Measurements from ENCODE around the gene NKD1.

The NKD1 gene

DNA sequence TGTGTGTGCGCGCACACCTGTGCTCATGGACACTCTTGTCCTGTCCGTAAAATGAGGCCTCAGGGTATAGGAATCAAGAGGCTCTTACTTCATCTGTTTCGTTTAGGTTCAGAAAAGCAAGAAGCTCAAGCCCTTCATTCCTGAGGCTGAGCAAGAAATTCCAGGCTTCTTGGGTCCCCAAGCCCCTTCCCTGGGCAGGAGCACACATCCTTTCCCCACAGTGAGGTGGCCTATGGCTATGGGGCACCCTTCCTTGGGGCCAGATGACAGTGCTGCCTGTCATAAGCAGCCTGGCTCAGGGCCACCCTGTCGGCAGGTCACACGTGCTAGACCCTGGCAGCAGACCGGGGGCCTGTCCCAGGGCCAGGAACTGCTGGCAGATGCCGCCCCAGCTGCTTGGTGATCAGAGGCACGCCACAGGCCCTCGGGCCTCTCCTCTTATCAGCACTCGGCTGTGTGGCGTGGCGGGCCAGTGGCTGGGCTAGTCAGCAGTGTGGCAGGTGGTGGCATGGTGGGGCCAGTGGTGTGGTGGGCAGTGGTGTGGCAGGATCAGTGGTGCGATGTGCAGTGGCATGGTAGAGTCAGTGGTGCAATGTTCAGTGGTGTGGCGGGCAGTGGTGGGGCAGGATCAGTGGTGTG lies 50.2 kb downstream of the NKD1 start:
- in situ Hi-C loops (cut with HindIII; ENCODE audit: low sequenced_read_pairs) = no loop called here

DNA sequence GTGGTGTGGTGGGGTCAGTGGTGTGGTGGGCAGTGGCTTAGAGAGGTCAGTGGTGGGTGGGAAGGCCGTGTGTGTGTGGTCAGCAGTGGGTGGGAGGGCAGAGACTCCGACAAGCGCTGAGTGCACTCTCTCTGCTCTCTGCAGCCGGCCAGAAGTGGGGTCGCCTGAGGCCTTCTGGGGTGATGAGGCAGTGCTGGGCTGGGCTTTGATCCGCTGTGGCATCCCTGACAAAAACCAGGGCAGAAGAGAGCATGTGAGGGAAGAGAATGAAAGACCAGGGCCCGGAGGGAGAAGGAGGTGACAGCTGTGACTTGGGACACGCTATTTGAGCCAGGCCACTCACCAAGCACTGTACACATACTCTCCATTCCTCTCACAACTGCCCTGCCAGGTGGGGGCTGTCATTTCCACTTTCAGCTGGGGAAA lies 50.8 kb downstream of the NKD1 start:
- in situ Hi-C loops (cut with HindIII; ENCODE audit: low sequenced_read_pairs) = no loop called here

DNA sequence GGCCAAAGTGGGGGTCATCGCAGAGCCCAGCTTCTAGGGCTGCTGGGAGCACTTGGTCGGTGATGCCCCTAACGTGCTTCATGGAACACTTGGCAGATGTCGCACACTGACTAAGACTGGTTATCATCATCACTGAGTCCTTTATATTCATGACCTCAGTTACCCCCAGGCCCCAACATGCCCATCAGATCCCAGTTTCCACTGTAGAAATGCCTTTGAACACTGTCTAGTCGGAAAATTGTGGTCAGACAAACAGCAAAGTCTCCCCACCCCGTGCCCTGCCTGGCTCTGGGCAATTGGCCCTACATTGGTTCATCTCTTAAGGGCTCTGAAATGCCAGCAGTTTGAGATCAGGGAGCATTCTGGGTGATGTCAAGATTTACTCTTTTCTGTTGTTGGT lies 51.3 kb downstream of the NKD1 start:
- in situ Hi-C loops (cut with HindIII; ENCODE audit: low sequenced_read_pairs) = no loop called here

GRCh38 chr16:50600582-50601283 lies 52.5 kb downstream of the NKD1 start:
- in situ Hi-C loops (cut with HindIII; ENCODE audit: low sequenced_read_pairs) = no loop called here

GRCh38 chr16:50601341-50601740 lies 53.1 kb downstream of the NKD1 start:
- in situ Hi-C loops (cut with HindIII; ENCODE audit: low sequenced_read_pairs) = no loop called here

DNA sequence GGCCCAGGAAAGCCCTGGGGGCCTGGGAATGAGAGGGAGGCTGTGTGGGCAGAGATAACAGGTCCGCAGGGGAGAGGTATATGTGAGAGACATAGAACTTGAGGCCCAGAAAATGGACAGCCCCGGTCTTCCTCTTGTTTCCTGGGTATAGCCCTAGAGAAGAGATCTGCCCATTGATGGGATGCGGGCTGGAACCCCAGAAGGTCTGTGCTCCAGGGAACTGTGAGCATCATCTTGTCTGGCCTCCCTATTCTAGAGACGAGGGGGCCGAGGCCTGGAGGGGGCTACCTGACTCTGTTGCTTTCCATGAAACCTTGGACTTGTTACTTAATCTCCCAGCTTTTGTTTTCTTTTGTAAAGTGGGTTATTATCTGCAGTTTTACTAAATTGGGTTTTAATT lies 53.9 kb downstream of the NKD1 start:
- in situ Hi-C loops (cut with HindIII; ENCODE audit: low sequenced_read_pairs) = no loop called here

DNA sequence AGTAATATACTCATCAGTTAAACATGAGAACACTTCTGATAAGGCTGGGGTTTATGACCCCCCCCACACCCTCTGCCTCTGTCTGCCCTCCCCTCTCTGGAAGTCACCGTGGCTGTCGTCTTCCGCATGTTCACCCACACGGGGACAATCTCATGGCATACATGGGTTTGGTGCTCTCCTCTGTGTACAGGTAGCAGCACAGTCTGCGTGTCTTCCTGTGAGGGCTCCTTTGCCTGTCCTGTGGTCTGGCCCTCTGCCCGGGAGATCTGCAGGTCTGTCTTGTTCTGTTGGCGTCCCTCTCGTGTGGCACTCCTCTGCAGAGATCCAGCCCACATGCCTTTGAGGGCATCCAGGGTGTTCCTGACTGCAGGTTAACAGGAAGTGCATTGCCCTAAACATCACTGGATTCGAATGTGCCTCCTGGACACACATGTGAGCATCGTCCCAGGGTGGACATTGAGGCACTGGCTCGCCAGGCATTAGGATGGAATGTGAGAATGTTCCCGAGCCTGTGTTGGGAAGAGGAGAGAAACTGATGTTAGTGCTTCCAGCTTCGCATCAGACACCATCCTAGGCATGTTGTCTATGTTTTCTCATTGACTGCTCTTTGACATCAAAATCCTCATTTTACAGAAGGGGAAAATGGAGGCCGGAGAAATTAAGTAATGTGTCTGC lies 54.5 kb downstream of the NKD1 start:
- in situ Hi-C loops (cut with HindIII; ENCODE audit: low sequenced_read_pairs) = no loop called here

- in situ Hi-C loops (cut with HindIII; ENCODE audit: low sequenced_read_pairs) = no loop called here
These were observed 55.2 kb downstream of the NKD1 start for GRCh38 chr16:50603206-50604064.

- in situ Hi-C loops (cut with HindIII; ENCODE audit: low sequenced_read_pairs) = no loop called here
These were observed 55.8 kb downstream of the NKD1 start for GRCh38 chr16:50604065-50604418.

GRCh38 chr16:50604610-50605009 lies 56.4 kb downstream of the NKD1 start:
- in situ Hi-C loops (cut with HindIII; ENCODE audit: low sequenced_read_pairs) = no loop called here

DNA sequence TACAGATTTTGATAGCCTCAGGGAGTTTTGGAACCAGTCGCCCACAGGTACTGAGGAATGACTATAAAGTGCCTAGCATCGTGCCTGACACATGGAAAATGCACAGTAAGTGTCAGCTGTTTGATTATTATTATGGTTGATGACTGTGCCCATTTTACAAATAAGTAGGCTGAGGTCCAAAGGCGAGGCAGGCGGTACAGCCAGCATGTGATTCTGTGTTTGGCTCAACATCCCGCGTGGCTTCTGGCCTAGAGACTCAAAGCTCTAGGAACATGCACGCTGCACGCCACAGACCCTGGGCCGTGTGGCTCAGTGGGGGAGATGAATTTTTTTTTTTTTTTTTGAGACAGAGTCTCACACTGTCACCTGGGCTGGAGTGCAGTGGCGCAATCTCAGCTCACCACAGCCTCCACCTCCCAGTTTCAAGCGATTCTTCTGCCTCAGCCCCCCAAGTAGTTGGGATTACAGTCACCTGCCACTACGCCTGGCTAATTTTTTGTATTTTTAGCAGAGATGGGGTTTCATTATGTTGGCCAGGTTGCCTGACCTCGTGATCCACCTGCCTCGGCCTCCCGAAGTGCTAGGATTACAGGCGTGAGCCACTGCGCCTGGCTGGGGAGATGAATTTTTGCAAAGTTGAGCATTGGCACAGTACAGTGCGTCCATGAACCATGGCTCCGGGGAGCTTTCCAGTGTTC lies 57.7 kb downstream of the NKD1 start:
- in situ Hi-C loops (cut with HindIII; ENCODE audit: low sequenced_read_pairs) = no loop called here

GRCh38 chr16:50606431-50607050 lies 58.3 kb downstream of the NKD1 start:
- in situ Hi-C loops (cut with HindIII; ENCODE audit: low sequenced_read_pairs) = no loop called here

GRCh38 chr16:50607051-50607431 lies 58.8 kb downstream of the NKD1 start:
- in situ Hi-C loops (cut with HindIII; ENCODE audit: low sequenced_read_pairs) = no loop called here

GRCh38 chr16:50607447-50607846 lies 59.3 kb downstream of the NKD1 start:
- in situ Hi-C loops (cut with HindIII; ENCODE audit: low sequenced_read_pairs) = no loop called here

- in situ Hi-C loops (cut with HindIII; ENCODE audit: low sequenced_read_pairs) = no loop called here
These were observed 59.9 kb downstream of the NKD1 start for GRCh38 chr16:50607970-50608557.

DNA sequence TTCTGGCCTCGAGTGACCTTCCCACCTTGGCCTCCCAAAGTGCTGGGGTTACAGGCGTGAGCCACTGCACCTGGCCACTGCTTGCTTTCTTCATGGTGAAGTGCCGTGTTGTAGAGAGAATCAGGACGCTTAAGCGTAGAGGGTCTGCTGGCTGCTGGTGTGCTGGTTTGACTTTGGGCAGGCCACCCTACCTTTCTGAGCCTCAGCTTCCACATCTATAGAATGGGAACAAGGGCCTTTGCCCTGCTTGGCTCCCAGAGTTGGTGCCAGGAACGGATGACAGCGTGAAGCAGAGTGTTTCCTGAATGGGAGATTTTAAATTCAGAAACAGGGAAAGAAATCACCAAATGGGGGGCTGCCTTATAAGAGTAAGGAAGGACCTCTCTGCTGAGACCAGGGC lies 60.9 kb downstream of the NKD1 start:
- in situ Hi-C loops (cut with HindIII; ENCODE audit: low sequenced_read_pairs) = no loop called here

DNA sequence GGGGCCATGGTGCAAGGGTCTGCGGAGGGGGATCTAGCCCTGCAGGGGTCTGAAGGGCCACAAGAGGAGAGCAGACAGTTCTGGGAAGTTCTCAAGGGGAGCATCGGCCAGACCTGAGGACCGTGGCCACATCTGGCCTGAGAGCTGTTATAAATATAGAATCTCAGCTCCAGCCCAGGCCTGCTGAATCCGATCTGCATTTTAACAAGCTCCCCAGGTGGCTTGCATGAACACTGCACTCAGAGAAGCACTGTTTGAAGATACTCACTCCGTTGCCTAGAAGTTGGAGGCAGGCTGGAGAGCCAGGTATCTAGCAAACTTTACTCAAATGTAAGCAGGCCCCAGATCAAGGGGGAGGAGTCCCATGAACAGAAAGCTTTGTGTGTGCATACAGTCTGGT lies 61.3 kb downstream of the NKD1 start:
- in situ Hi-C loops (cut with HindIII; ENCODE audit: low sequenced_read_pairs) = no loop called here

GRCh38 chr16:50610331-50611262 lies 62.4 kb downstream of the NKD1 start:
- in situ Hi-C loops (cut with HindIII; ENCODE audit: low sequenced_read_pairs) = loop anchor here (5.0 kb wide), 1 partner anchor 37 kb away; no protein-coding TSS in a partner anchor
